Calu3 (cell line): ENCODE measurements around the gene DCLK1. TPM values are rescaled to one million over a fixed set of nuclear protein-coding genes. Genes with fewer than 3 reads are reported as not detected.

Source experiments
- BruUV-seq: library from RNA; stranded (reverse); fragments of 400-500 nt; replicated peaks from 2 replicates; lab custom pipeline; 2021; lab: Mats Ljungman, UMichigan
- CTCF ChIA-PET: fragments of 300-600 bp; sonication (Branson Sonifier 250); formaldehyde crosslinking; loops from one replicate; lab custom pipeline; 2022; ENCODE audit warnings: antibody characterized with exemption; lab: Charles Lee
- DNase-seq: peaks from one replicate; pipeline ENCODE4 v3.0.0; 2022
- H3K27ac Mint-ChIP-seq: one replicate; pipeline ENCODE4 v1.8.0; 2022; ENCODE audit warnings: mixed read lengths; ENCODE audit not compliant: unreplicated experiment
- H3K27me3 Mint-ChIP-seq: one replicate; pipeline ENCODE4 v1.8.0; 2022; ENCODE audit warnings: mixed read lengths; ENCODE audit not compliant: unreplicated experiment
- H3K36me3 Mint-ChIP-seq: one replicate; pipeline ENCODE4 v1.8.0; 2022; ENCODE audit warnings: mild to moderate bottlenecking, moderate library complexity, mixed read lengths; ENCODE audit not compliant: insufficient read depth, unreplicated experiment
- H3K4me1 Mint-ChIP-seq: one replicate; pipeline ENCODE4 v1.8.0; 2022; ENCODE audit warnings: mild to moderate bottlenecking, low read depth, mixed read lengths; ENCODE audit not compliant: unreplicated experiment
- H3K4me3 Mint-ChIP-seq: one replicate; pipeline ENCODE4 v1.8.0; 2022; ENCODE audit warnings: mild to moderate bottlenecking, low read depth, moderate library complexity, mixed read lengths; ENCODE audit not compliant: unreplicated experiment
- H3K9me3 Mint-ChIP-seq: one replicate; pipeline ENCODE4 v1.8.0; 2022; ENCODE audit warnings: low read depth, mixed read lengths; ENCODE audit not compliant: unreplicated experiment
- intact Hi-C: fragments of 100-400 bp; cut with micrococcal nuclease; formaldehyde crosslinking; loops from one replicate; pipeline ENCODE4 v1.10.0; 2022; ENCODE audit not compliant: unreplicated experiment
- total RNA-seq: library from RNA; stranded (reverse); gene quantifications from 2 replicates; pipeline ENCODE4 v1.2.3, GENCODE V29; 2022
- TF ChIP-seq, protein P1 (sequence below): fragments of 200-600 bp; IDR thresholded peaks from one replicate; pipeline ENCODE4 v1.8.0; 2022; ENCODE audit warnings: antibody characterized with exemption; ENCODE audit not compliant: unreplicated experiment

Gene DCLK1
- total RNA-seq, 1 experiment from 2014 or later, result not detected

DNA sequence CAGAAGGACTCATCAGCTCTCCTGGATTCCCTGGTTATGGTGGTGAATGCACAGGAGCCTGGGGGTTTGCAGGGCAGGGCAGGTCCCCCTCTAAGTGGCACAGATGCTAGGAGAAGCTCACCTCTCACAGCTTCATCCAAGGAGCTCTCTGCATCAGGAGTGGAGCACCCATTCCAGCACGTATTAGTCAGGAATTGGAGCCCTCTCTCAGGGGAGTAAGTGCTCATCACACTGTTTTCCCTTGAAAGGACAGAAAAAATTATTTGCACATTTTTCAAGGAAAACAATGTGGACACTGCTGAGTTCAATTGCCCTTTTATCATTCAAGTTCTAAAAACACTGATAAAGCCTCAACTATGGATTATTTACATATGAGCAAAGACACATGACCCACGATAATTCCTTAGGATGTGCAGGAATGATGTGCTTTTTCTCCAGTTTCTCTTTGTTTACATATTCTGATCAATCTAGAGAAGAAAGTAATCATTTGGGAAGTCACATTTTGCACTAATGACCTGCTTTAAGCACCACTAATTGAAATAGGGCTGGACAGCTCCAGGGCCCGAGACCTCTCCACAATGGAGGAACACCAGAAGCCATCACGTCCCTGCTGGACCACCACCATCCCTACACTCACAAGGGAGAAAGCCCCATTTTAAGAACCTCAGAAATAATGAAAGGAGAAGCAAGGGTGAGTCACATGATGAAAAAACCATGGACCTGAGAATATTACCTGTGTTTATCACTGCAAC lies 42.6 kb upstream of the DCLK1 start:
- Mint-ChIP-seq H3K4me3 (no peak overlapping the region), H3K36me3 (no peaks in the 10 kb centered on the region), H3K27me3 (peaks cover 68% of the 10 kb centered on the region), H3K27ac (no peak overlapping the region), H3K9me3 (no peaks in the 10 kb centered on the region), H3K4me1 (no peaks in the 10 kb centered on the region)
- TF ChIP-seq, protein P1, sequence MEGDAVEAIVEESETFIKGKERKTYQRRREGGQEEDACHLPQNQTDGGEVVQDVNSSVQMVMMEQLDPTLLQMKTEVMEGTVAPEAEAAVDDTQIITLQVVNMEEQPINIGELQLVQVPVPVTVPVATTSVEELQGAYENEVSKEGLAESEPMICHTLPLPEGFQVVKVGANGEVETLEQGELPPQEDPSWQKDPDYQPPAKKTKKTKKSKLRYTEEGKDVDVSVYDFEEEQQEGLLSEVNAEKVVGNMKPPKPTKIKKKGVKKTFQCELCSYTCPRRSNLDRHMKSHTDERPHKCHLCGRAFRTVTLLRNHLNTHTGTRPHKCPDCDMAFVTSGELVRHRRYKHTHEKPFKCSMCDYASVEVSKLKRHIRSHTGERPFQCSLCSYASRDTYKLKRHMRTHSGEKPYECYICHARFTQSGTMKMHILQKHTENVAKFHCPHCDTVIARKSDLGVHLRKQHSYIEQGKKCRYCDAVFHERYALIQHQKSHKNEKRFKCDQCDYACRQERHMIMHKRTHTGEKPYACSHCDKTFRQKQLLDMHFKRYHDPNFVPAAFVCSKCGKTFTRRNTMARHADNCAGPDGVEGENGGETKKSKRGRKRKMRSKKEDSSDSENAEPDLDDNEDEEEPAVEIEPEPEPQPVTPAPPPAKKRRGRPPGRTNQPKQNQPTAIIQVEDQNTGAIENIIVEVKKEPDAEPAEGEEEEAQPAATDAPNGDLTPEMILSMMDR, result no peak
- CTCF ChIA-PET, result no interaction called here
- no peak for DNase-seq
- BruUV-seq, result no TSS peak
- intact Hi-C loops, result no loop called here

DNA sequence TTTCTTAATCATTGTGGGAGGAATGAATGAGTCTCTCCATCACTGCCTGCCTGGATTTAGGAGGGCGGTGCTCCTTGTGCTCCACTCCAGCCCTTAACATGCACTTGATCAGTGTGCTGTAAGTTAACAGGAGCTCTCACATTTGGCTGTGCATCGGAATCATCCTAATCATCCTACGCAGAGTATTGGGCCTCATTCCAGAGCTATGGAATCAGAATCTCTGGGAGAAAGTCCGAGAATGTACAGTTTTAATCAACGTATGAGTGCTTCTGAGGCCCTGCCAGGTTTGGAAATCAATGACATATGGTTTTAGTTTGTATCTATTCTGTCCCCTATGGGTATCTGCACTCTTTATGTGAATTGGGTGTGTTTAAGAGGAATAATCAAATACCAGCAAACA lies 34.9 kb upstream of the DCLK1 start:
- intact Hi-C loops, result no loop called here
- DNase-seq, result no peak
- H3K27ac Mint-ChIP-seq, result no peak overlapping the region
- no peaks in the 10 kb centered on the region for H3K36me3 Mint-ChIP-seq
- CTCF ChIA-PET, result interaction anchor here (1.2 kb wide), 1 partner anchor 9 kb away, joined by 5 read pairs; no protein-coding TSS in a partner anchor
- TF ChIP-seq, protein P1, result no peak
- peaks cover 80% of the 10 kb centered on the region for H3K27me3 Mint-ChIP-seq
- no peak overlapping the region for H3K4me3 Mint-ChIP-seq
- BruUV-seq, result no TSS peak
- H3K4me1 Mint-ChIP-seq, result no peaks in the 10 kb centered on the region
- no peaks in the 10 kb centered on the region for H3K9me3 Mint-ChIP-seq

DNA sequence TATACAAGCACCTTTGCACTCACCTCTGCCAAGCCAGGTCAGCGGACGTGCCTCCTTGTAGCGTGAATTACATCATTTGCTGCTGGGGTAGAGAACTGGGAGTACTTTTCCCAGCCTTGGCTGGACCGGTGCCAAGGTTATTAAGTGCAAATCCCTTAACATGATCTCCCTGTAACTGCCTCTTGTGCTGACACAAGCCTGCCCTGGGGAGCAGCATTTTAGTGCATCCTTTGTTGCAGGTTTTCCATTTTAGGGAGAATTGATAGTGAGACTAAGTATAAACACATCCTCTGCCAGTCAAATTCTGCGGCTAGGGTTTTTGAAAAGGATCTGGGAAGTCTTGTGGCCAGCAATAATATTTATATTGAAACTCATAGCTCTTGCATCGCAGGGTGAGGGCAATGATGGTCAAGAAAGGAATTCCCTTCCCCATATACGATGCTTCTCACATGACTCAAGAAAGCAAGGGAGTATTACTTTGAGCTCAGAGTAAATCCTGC lies 32.7 kb upstream of the DCLK1 start:
- no TSS peak for BruUV-seq
- H3K27ac Mint-ChIP-seq, result no peak overlapping the region
- H3K4me3 Mint-ChIP-seq, result no peak overlapping the region
- H3K27me3 Mint-ChIP-seq, result peaks cover 81% of the 10 kb centered on the region
- no peak for DNase-seq
- intact Hi-C loops, result no loop called here
- CTCF ChIA-PET, result interaction anchor here (1.1 kb wide), 1 partner anchor 110 kb away, joined by 3 read pairs; no protein-coding TSS in a partner anchor
- TF ChIP-seq, protein P1, result no peak
- H3K9me3 Mint-ChIP-seq, result no peaks in the 10 kb centered on the region
- H3K4me1 Mint-ChIP-seq, result no peaks in the 10 kb centered on the region
- H3K36me3 Mint-ChIP-seq, result no peaks in the 10 kb centered on the region

DNA sequence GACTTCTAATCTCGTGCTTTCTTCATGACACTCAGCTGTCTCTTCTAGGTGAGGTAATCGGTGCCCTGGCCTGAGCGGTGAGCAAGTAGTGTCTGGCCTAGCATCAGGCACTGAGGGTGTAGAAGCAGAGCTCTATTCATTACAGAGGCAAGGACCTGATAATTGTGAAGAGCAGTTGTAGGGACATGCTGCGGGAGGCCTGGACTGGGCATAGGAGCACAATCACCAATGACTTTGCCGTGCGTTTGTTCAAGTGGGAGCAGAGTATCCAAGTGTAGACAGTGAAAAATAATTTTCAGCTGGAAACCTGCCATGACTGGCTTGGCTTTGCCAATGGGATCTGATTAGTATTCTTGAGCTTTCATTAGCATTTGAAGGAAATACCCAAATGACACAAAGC lies 32.1 kb upstream of the DCLK1 start:
- H3K9me3 Mint-ChIP-seq, result no peaks in the 10 kb centered on the region
- no peak for DNase-seq
- CTCF ChIA-PET, result no interaction called here
- no peaks in the 10 kb centered on the region for H3K36me3 Mint-ChIP-seq
- TF ChIP-seq, protein P1, result no peak
- no peak overlapping the region for H3K4me3 Mint-ChIP-seq
- H3K27me3 Mint-ChIP-seq, result peaks cover 79% of the 10 kb centered on the region
- H3K27ac Mint-ChIP-seq, result no peak overlapping the region
- no peaks in the 10 kb centered on the region for H3K4me1 Mint-ChIP-seq
- intact Hi-C loops, result no loop called here
- BruUV-seq, result no TSS peak
